Measurements from ENCODE around the gene TGM4.
"Not testable (repeated sequence)": the region's sequence is repeated elsewhere in the genome, so short reads cannot be mapped to it uniquely, and the experiment has no call there.

The TGM4 gene

GRCh38 chr3:44915702-44916438 is 41.5 kb downstream of the TGM4 start:
- DNase-seq (ENCODE audit: low spot score) = no peak

GRCh38 chr3:44918087-44918486 is 43.7 kb downstream of the TGM4 start:
- DNase-seq (ENCODE audit: low spot score) = no peak

GRCh38 chr3:44918581-44918980 is 44.2 kb downstream of the TGM4 start:
- DNase-seq (ENCODE audit: low spot score) = no peak

- no peak for DNase-seq (ENCODE audit: low spot score)
These were observed 45.7 kb downstream of the TGM4 start for GRCh38 chr3:44920081-44920480.

- no peak for DNase-seq (ENCODE audit: low spot score)
These were observed 49.4 kb downstream of the TGM4 start for GRCh38 chr3:44923632-44924456.

GRCh38 chr3:44924457-44925084 is 50.2 kb downstream of the TGM4 start:
- DNase-seq (ENCODE audit: low spot score) = no peak

GRCh38 chr3:44926172-44926571 is 51.8 kb downstream of the TGM4 start:
- DNase-seq (ENCODE audit: low spot score) = no peak

GRCh38 chr3:44926921-44927320 is 52.5 kb downstream of the TGM4 start:
- DNase-seq (ENCODE audit: low spot score) = no peak

GRCh38 chr3:44927371-44927770 is 53.0 kb downstream of the TGM4 start:
- no peak for DNase-seq (ENCODE audit: low spot score)

- DNase-seq (ENCODE audit: low spot score) = no peak
These were observed 55.4 kb downstream of the TGM4 start for GRCh38 chr3:44929782-44930181.

GRCh38 chr3:44930911-44931310 is 56.5 kb downstream of the TGM4 start:
- no peak for DNase-seq (ENCODE audit: low spot score)

- no peak for DNase-seq (ENCODE audit: low spot score)
These were observed 57.4 kb downstream of the TGM4 start for GRCh38 chr3:44931791-44932190.

GRCh38 chr3:44932271-44932670 is 57.9 kb downstream of the TGM4 start:
- no peak for DNase-seq (ENCODE audit: low spot score)

GRCh38 chr3:44932986-44933944 is 58.9 kb downstream of the TGM4 start:
- no peak for DNase-seq (ENCODE audit: low spot score)

- no peak for DNase-seq (ENCODE audit: low spot score)
These were observed 65.2 kb downstream of the TGM4 start for GRCh38 chr3:44939581-44940036.

- no peak for DNase-seq (ENCODE audit: low spot score)
These were observed 68.0 kb downstream of the TGM4 start for GRCh38 chr3:44942202-44942921.

- DNase-seq (ENCODE audit: low spot score) = no peak
These were observed 73.8 kb downstream of the TGM4 start for GRCh38 chr3:44948239-44948638.

- DNase-seq (ENCODE audit: low spot score) = not testable (repeated sequence)
These were observed 75.4 kb downstream of the TGM4 start for GRCh38 chr3:44949770-44950169.

- no peak for DNase-seq (ENCODE audit: low spot score)
These were observed 75.9 kb downstream of the TGM4 start for GRCh38 chr3:44950275-44950734.

- no peak for DNase-seq (ENCODE audit: low spot score)
These were observed 78.3 kb downstream of the TGM4 start for GRCh38 chr3:44952689-44953088.

GRCh38 chr3:44954304-44954703 is 79.9 kb downstream of the TGM4 start:
- no peak for DNase-seq (ENCODE audit: low spot score)
